GM12878 (cell line): ENCODE results near the gene CCDC57. TPM values are rescaled to one million over a fixed set of nuclear protein-coding genes. Genes with fewer than 3 reads are reported as not detected.
A peak's percentile ranks its signal among the peaks of the same experiment; 100 is the strongest.

Source experiments
- ATAC-seq: fragments of 200-7000 bp; cut with Tn5 transposase; 3 replicates; pipeline ENCODE4 v1.9.1; 2020; ENCODE audit warnings: mild to moderate bottlenecking, moderate library complexity
- BruUV-seq: library from RNA; stranded (reverse); fragments of 400-500 nt; replicated peaks from 2 replicates; lab custom pipeline; 2021; lab: Mats Ljungman, UMichigan
- CTCF ChIA-PET: fragments of 300-600 bp; sonication (Branson Sonifier 250); formaldehyde crosslinking; extraction: SDS; loops from one replicate; lab custom pipeline; 2021; ENCODE audit warnings: inconsistent platforms; lab: Yijun Ruan, JAX
- POLR2A ChIA-PET: fragments of 350-600 bp; formaldehyde crosslinking; extraction: SDS; loops from one replicate; lab custom pipeline; 2021; ENCODE audit warnings: inconsistent platforms; lab: Charles Lee
- RAD21 ChIA-PET: fragments of 300-600 bp; sonication (Branson Sonifier 250); formaldehyde crosslinking; loops from one replicate; lab custom pipeline; 2023; ENCODE audit warnings: antibody characterized with exemption; ENCODE audit not compliant: unreplicated experiment; lab: Charles Lee
- SMC1A ChIA-PET: fragments of 300-600 bp; sonication (Branson Sonifier 250); formaldehyde crosslinking; loops from one replicate; lab custom pipeline; 2023; ENCODE audit not compliant: unreplicated experiment, uncharacterized antibody; lab: Charles Lee
- DNase-seq: peaks from one replicate; pipeline ENCODE4 v3.0.0-alpha.2; 2011; ENCODE audit warnings: low read depth, low spot score
- FAIRE-seq: peaks from 3 replicates; lab custom pipeline; 2011; peaks lifted over from hg19 to GRCh38; lab: Jason Lieb, UNC
- H2AFZ ChIP-seq: 2 replicates; pipeline ENCODE4 v1.6.0; 2011; ENCODE audit warnings: low read depth, low read length, control low read depth; ENCODE audit not compliant: control insufficient read depth
- H3K27ac ChIP-seq: 2 replicates; pipeline ENCODE4 v1.5.1; 2011; ENCODE audit warnings: control low read depth; ENCODE audit not compliant: control insufficient read depth, insufficient read depth
- H3K27me3 ChIP-seq, 2 experiments: replicated peaks in 1 of 2; 2 replicates each; pipeline versions ENCODE4 v1.6.0 to v1.6.1; 2011; ENCODE audit warnings: low read length in 1 of 2; ENCODE audit not compliant: control insufficient read depth in 2 of 2, insufficient read depth in 2 of 2
- H3K36me3 ChIP-seq, 2 experiments: 2 replicates each; pipeline ENCODE4 v1.5.1; 2011; ENCODE audit warnings: low read length in 1 of 2; ENCODE audit not compliant: control insufficient read depth in 2 of 2, insufficient read depth in 2 of 2
- H3K4me1 ChIP-seq: 2 replicates; pipeline ENCODE4 v1.6.1; 2011; ENCODE audit warnings: mild to moderate bottlenecking, low read length, moderate library complexity, mixed read lengths; ENCODE audit not compliant: control insufficient read depth, insufficient read depth
- H3K4me2 ChIP-seq: 2 replicates; pipeline ENCODE4 v1.6.0; 2011; ENCODE audit warnings: control low read depth; ENCODE audit not compliant: control insufficient read depth, insufficient read depth
- H3K4me3 ChIP-seq: fragments of 200-600 bp; sonication (generic); 2 replicates; pipeline ENCODE4 v1.5.1; 2016
- H3K79me2 ChIP-seq: 2 replicates; pipeline ENCODE4 v1.6.0; 2011; ENCODE audit warnings: low read length; ENCODE audit not compliant: control insufficient read depth, insufficient read depth
- H3K9ac ChIP-seq: 2 replicates; pipeline ENCODE4 v1.8.0; 2011; ENCODE audit warnings: low read length, control low read depth, mixed read lengths; ENCODE audit not compliant: control insufficient read depth, insufficient read depth
- H3K9me3 ChIP-seq: replicated peaks from 3 replicates; pipeline ENCODE4 v1.5.1; 2011; ENCODE audit warnings: mild to moderate bottlenecking, low read length; ENCODE audit not compliant: control insufficient read depth, insufficient read depth
- H4K20me1 ChIP-seq: 2 replicates; pipeline ENCODE4 v1.6.0; 2011; ENCODE audit not compliant: control insufficient read depth, insufficient read depth
- ATF7 ChIP-seq: fragments of 450-650 bp; IDR thresholded peaks from 2 replicates; pipeline ENCODE4 v1.6.1; 2016; ENCODE audit warnings: low read depth, mild to moderate bottlenecking
- BMI1 ChIP-seq: fragments of 450-650 bp; IDR thresholded peaks from 2 replicates; pipeline ENCODE4 v1.6.1; 2016; ENCODE audit warnings: mild to moderate bottlenecking, moderate library complexity, borderline replicate concordance
- CHD1 ChIP-seq: IDR thresholded peaks from 2 replicates; pipeline ENCODE4 v1.6.1; 2012; ENCODE audit warnings: low read depth, low read length, improper control_type of control experiment
- DPF2 ChIP-seq: fragments of 450-650 bp; IDR thresholded peaks from 2 replicates; pipeline ENCODE4 v1.6.1; 2017; ENCODE audit warnings: mild to moderate bottlenecking
- IKZF1 ChIP-seq: fragments of 450-650 bp; conservative IDR thresholded peaks from 2 replicates; pipeline ENCODE4 v1.6.1; 2017; ENCODE audit warnings: antibody characterized with exemption, mild to moderate bottlenecking
- MYB ChIP-seq: fragments of 150-350 bp; IDR thresholded peaks from 2 replicates; pipeline ENCODE4 v1.6.1; 2014; ENCODE audit warnings: mild to moderate bottlenecking, low read depth, low read length, borderline replicate concordance
- NFYB ChIP-seq: IDR thresholded peaks from 2 replicates; pipeline ENCODE4 v1.6.1; 2011; ENCODE audit warnings: low read depth, mild to moderate bottlenecking, low read length, improper control_type of control experiment, moderate library complexity; ENCODE audit not compliant: insufficient read depth
- PAX5 ChIP-seq: IDR thresholded peaks from 2 replicates; pipeline ENCODE4 v1.6.1; 2011; ENCODE audit warnings: low read depth, low read length, borderline replicate concordance
- PML ChIP-seq: IDR thresholded peaks from 2 replicates; pipeline ENCODE4 v1.6.1; 2012; ENCODE audit warnings: low read length, inconsistent platforms
- RAD51 ChIP-seq: fragments of 450-650 bp; IDR thresholded peaks from 2 replicates; pipeline ENCODE4 v1.6.1; 2016; ENCODE audit warnings: moderate library complexity, mild to moderate bottlenecking, inconsistent platforms
- SMC3 ChIP-seq: IDR thresholded peaks from 2 replicates; pipeline ENCODE4 v1.6.1; 2011; ENCODE audit warnings: low read length, improper control_type of control experiment, borderline replicate concordance
- SREBF2 ChIP-seq: IDR thresholded peaks from 2 replicates; pipeline ENCODE4 v1.6.1; 2012; ENCODE audit warnings: mild to moderate bottlenecking, low read length
- SRF ChIP-seq, 2 experiments: IDR thresholded peaks; 2 replicates each; pipeline ENCODE4 v1.6.1; 2011; ENCODE audit warnings: low read depth in 2 of 2, low read length in 2 of 2, mild to moderate bottlenecking in 1 of 2, moderate library complexity in 1 of 2
- STAT3 ChIP-seq: IDR thresholded peaks from 2 replicates; pipeline ENCODE4 v1.6.1; 2011; ENCODE audit warnings: low read depth, low read length, improper control_type of control experiment
- WGBS: methylation state at CpG from one replicate; pipeline ENCODE4 v1.1.6; 2016; ENCODE audit warnings: low lambda C conversion rate; ENCODE audit not compliant: insufficient replicate concordance, insufficient coverage; ENCODE audit errors: missing lambda C conversion rate; 5-methylcytosine and 5-hydroxymethylcytosine counted together
- in situ Hi-C: fragments of 300-500 bp; cut with MboI; formaldehyde crosslinking; loops from 9 replicates; pipeline ENCODE4 v1.14.3; 2018; ENCODE audit warnings: mixed read lengths
- intact Hi-C: fragments of 100-400 bp; cut with micrococcal nuclease; formaldehyde crosslinking; loops from one replicate; pipeline ENCODE4 v1.14.2; 2022; ENCODE audit not compliant: unreplicated experiment
- polyA plus RNA-seq, 11 experiments: library from polyadenylated mRNA; depleted of rRNA in 4 of 11; unstranded in 6 of 11; stranded (reverse) in 5 of 11; fragments of >200 nt; fragmentation: Nextera tagmentation in 4 of 11; fragmentation: Illumina TruSeq in 1 of 11; extraction: Ambion mirVana in 4 of 11; extraction: Trizol in 1 of 11; gene quantifications; 1 replicate in 1 of 11; 2 replicates in 10 of 11; pipeline versions ENCODE4 v1.2.1 to v1.2.3, GENCODE V29; 2011 to 2016; ENCODE audit warnings: inconsistent platforms in 2 of 11, missing spikeins in 2 of 11, low read depth in 1 of 11
- total RNA-seq, 4 experiments: library from RNA; depleted of rRNA in 3 of 4; stranded (reverse); fragments of >200 nt in 3 of 4; fragmentation: Illumina TruSeq in 1 of 4; extraction: Trizol in 1 of 4; gene quantifications; 2 replicates each; pipeline versions ENCODE4 v1.2.1 to v1.2.3, GENCODE V29; 2013 to 2021
- TF ChIP-seq, protein P1 (sequence below): fragments of 450-650 bp; IDR thresholded peaks from 2 replicates; pipeline ENCODE4 v1.6.1; 2017; ENCODE audit warnings: low read depth, mild to moderate bottlenecking, moderate library complexity
- TF ChIP-seq, protein P2 (sequence below): fragments of 450-650 bp; IDR thresholded peaks from 2 replicates; pipeline ENCODE4 v1.6.1; 2017; ENCODE audit warnings: mild to moderate bottlenecking, moderate library complexity
- TF ChIP-seq, protein P3 (sequence below), 3 experiments: IDR thresholded peaks in 2 of 3; conservative IDR thresholded peaks in 1 of 3; 2 replicates each; pipeline ENCODE4 v1.5.1; 2011; ENCODE audit warnings: low read depth in 3 of 3, low read length in 3 of 3, mild to moderate bottlenecking in 3 of 3, control low read depth in 2 of 3, moderate library complexity in 2 of 3, inconsistent platforms in 1 of 3, mixed read lengths in 1 of 3; ENCODE audit not compliant: control insufficient read depth in 2 of 3, insufficient read depth in 1 of 3; ENCODE audit errors: extremely low read depth in 1 of 3

Gene CCDC57
- total and polyA plus RNA-seq, 10 of the 15 experiments (the other 5 are each of a cell fraction or from before 2014, with no cell fraction given) = 5.4 to 123 (median 45.8) TPM

DNA sequence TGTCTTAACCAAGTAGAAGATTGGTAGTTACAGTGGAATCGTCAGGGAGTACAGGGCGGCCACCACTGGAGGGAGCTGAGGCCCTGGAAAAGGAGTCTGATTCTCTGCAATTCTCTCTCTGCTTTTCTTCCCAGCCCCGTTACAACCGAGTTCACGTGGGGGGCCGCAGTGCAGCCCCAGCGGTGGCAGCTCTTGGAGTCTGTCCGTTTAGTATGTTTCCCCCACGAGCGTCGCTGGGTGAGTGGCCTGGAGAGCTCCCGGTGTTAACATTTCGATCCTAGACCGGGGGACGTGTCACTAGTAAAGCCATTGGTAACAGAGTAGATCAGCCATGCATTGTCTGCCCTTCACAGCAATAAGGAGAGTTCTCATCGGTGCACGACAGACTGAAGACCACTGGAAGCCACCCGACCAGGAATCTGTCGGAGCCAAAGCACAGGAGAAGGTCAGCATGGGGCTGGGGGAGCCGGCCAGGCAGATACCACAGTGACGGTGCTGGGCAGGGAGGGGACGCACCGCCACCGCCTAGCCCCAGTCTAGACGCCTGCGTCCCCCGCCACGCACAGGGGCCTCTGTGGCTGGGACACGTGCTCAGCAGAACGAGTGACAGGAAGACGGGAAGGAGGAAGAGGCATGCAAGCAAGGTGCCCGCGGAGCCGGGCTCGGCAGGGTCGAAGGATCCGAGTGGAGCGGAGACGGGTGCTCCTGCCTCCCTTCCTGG, 31.9 kb upstream of the CCDC57 start:
- Histone ChIP-seq H3K27ac (no peak overlapping the region), H3K36me3 (peaks cover 30 to 64% of the 10 kb centered on the region in 2 experiments), H3K27me3 (no peaks in the 10 kb centered on the region), H3K9me3 (no peaks in the 10 kb centered on the region), H3K4me3 (no peak overlapping the region), H2AFZ (no peak overlapping the region), H3K9ac (no peak overlapping the region), H3K4me2 (no peak overlapping the region), H3K79me2 (no peaks in the 10 kb centered on the region), H3K4me1 (peaks cover 14% of the 10 kb centered on the region), H4K20me1 (peaks cover 5% of the 10 kb centered on the region)
- RAD21 ChIA-PET = no interaction called here
- in situ Hi-C loops (no loop called here), intact Hi-C loops (loop anchor here (1.0 kb wide), 1 partner anchor 77 kb away; no protein-coding TSS in a partner anchor)
- DNase-seq (no peak), FAIRE-seq (no peak), ATAC-seq (no peak)
- WGBS = 88% methylated on average over 39 of the region's 39 CpGs
- SMC1A ChIA-PET = no interaction called here
- POLR2A ChIA-PET = interaction anchor here (0.8 to 1.2 kb wide), 2 partner anchors 48 to 55 kb away, joined by 3 read pairs; no protein-coding TSS in a partner anchor
- CTCF ChIA-PET = no interaction called here
- BruUV-seq = no TSS peak
- 0 out of 2 replicates have a peak, but pooled peaks have one; percentile 28 for TF ChIP-seq PML
- TF ChIP-seq IKZF1 = no peak
- no peak for TF ChIP-seq SREBF2
- TF ChIP-seq, protein P1, sequence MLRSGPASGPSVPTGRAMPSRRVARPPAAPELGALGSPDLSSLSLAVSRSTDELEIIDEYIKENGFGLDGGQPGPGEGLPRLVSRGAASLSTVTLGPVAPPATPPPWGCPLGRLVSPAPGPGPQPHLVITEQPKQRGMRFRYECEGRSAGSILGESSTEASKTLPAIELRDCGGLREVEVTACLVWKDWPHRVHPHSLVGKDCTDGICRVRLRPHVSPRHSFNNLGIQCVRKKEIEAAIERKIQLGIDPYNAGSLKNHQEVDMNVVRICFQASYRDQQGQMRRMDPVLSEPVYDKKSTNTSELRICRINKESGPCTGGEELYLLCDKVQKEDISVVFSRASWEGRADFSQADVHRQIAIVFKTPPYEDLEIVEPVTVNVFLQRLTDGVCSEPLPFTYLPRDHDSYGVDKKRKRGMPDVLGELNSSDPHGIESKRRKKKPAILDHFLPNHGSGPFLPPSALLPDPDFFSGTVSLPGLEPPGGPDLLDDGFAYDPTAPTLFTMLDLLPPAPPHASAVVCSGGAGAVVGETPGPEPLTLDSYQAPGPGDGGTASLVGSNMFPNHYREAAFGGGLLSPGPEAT = no peak
- no peak for TF ChIP-seq RAD51
- TF ChIP-seq BMI1 = no peak
- TF ChIP-seq SRF (IDR thresholded peaks at IDR 0.05; ENCODE audit: low read depth in 2 of 2, low read length in 2 of 2) = no peak
- no peak for TF ChIP-seq DPF2
- no peak for TF ChIP-seq ATF7
- TF ChIP-seq MYB = no peak
- peak; percentile 30; the same call in 1 of the 2 replicates for TF ChIP-seq SMC3
- no peak for TF ChIP-seq NFYB
- TF ChIP-seq STAT3 = no peak
- 0 out of 2 replicates have a peak, but pooled peaks have one; percentile 2 for TF ChIP-seq PAX5
- TF ChIP-seq, protein P2, sequence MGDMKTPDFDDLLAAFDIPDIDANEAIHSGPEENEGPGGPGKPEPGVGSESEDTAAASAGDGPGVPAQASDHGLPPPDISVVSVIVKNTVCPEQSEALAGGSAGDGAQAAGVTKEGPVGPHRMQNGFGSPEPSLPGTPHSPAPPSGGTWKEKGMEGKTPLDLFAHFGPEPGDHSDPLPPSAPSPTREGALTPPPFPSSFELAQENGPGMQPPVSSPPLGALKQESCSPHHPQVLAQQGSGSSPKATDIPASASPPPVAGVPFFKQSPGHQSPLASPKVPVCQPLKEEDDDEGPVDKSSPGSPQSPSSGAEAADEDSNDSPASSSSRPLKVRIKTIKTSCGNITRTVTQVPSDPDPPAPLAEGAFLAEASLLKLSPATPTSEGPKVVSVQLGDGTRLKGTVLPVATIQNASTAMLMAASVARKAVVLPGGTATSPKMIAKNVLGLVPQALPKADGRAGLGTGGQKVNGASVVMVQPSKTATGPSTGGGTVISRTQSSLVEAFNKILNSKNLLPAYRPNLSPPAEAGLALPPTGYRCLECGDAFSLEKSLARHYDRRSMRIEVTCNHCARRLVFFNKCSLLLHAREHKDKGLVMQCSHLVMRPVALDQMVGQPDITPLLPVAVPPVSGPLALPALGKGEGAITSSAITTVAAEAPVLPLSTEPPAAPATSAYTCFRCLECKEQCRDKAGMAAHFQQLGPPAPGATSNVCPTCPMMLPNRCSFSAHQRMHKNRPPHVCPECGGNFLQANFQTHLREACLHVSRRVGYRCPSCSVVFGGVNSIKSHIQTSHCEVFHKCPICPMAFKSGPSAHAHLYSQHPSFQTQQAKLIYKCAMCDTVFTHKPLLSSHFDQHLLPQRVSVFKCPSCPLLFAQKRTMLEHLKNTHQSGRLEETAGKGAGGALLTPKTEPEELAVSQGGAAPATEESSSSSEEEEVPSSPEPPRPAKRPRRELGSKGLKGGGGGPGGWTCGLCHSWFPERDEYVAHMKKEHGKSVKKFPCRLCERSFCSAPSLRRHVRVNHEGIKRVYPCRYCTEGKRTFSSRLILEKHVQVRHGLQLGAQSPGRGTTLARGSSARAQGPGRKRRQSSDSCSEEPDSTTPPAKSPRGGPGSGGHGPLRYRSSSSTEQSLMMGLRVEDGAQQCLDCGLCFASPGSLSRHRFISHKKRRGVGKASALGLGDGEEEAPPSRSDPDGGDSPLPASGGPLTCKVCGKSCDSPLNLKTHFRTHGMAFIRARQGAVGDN = no peak
- TF ChIP-seq, protein P3, sequence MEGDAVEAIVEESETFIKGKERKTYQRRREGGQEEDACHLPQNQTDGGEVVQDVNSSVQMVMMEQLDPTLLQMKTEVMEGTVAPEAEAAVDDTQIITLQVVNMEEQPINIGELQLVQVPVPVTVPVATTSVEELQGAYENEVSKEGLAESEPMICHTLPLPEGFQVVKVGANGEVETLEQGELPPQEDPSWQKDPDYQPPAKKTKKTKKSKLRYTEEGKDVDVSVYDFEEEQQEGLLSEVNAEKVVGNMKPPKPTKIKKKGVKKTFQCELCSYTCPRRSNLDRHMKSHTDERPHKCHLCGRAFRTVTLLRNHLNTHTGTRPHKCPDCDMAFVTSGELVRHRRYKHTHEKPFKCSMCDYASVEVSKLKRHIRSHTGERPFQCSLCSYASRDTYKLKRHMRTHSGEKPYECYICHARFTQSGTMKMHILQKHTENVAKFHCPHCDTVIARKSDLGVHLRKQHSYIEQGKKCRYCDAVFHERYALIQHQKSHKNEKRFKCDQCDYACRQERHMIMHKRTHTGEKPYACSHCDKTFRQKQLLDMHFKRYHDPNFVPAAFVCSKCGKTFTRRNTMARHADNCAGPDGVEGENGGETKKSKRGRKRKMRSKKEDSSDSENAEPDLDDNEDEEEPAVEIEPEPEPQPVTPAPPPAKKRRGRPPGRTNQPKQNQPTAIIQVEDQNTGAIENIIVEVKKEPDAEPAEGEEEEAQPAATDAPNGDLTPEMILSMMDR (IDR thresholded peaks at IDR 0.05 in 2 of 3, conservative IDR thresholded peaks at IDR 0.05 in 1 of 3; ENCODE audit: control insufficient read depth in 2 of 3, extremely low read depth in 1 of 3, insufficient read depth in 1 of 3, low read depth in 3 of 3, low read length in 3 of 3) = peak; percentile 46; a peak in 4 of 6 replicates
- no peak for TF ChIP-seq CHD1
